ENCODE measurements around the gene CPB2.

CPB2 gene

GRCh38 chr13:46097015-46097414 lies 7.8 kb downstream of the CPB2 start:
- no peak for DNase-seq

DNA sequence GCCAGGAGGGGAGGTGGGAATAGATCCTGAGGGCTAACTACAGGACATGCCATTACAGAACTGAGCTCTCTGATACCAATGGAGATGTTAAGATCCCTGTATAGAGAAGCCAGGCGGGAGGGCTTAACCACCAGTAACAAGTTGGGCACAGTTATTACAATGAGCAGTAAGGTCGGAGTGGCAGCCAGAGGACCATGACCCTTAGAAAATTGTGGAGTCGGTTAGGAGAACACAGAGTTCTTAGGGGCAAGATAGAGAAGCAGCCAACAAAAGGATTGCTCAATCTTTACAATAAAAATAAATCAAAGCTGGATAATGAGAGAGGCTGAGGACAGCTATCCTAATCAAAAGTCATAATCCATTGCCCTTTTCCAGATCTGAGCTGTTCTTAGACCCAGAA lies 10.4 kb downstream of the CPB2 start:
- DNase-seq: no peak

DNA sequence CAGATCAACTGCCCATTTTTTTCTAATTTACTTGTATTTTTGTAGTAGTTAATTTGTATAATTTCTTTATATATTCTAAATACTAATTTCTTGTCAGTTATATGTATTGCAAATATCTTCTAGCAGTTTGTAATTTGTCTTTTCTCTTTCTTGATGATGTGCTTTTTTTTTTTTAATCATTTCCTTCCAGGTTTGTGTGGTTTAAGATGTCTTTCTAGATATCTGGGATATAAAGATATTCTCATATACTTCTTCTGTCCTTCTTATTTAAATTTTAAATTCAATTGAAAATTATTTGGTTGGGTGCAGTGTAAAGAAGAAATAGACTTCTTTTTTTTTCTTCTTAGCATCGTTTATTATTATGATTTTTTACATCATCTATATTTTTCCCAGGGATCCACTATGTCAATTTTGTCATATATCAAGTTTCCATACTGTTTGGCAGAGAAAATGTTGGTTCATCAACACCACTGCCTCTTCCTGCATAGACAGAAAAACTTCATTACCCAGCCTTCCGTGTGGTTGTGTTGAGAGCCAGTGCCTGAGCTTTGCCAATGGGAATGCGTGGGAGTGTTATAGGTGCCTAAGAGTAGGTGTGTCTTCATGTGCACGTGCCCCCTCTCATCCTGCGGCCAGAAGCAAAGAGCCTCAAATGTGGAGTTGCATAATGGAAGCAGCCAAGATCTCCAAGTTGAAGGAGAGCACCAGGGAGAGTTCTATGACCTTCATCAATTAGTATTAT lies 15.8 kb downstream of the CPB2 start:
- no peak for DNase-seq

- DNase-seq: no peak
Measured at GRCh38 chr13:46087481-46087880, 17.4 kb downstream of the CPB2 start.

DNA sequence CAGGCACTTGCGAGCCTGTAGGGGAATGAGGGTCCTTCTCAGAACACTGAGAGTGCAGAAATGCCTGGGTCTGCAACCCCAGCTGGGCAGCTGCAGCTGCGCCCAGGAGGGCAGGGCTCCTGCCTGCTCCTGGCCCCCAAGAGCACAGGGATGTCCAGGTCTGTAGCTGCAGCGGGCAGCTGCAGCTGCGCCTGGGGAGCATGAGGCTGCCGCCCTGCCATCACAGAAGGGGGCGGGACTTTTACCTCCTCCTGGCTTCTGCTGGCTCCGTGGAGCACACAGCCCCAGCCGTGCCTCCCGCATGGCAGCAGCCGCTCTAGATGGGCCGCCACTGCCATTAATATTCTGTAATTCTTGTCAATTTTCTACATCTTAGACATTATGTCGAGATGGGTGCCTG lies 17.8 kb downstream of the CPB2 start:
- no peak for DNase-seq

GRCh38 chr13:46086421-46086922 lies 18.4 kb downstream of the CPB2 start:
- DNase-seq: no peak

- no peak for DNase-seq
Measured at GRCh38 chr13:46085737-46086136, 19.1 kb downstream of the CPB2 start.

GRCh38 chr13:46082324-46082723 lies 22.5 kb downstream of the CPB2 start:
- DNase-seq: no peak

DNA sequence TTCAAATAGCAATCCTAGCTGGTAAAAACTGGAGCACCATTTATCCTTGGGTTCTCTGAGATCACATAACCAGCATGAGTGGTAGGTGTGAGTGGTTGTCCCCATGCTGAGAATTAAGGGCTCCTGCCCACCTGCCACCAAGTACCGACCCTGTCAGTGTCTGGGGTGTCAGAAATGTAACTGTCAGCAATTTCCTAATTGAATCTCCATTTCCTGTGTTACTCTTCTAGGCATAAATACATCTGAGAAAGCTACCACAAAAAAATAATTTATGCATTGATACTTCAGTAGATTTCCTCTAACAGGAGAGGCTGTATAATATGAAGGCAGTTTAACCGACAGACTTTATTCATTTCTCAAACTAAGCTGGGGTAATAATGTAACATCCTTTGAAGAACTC lies 25.1 kb downstream of the CPB2 start:
- DNase-seq: no peak

- no peak for DNase-seq
Measured at GRCh38 chr13:46077265-46077664, 27.6 kb downstream of the CPB2 start.

DNA sequence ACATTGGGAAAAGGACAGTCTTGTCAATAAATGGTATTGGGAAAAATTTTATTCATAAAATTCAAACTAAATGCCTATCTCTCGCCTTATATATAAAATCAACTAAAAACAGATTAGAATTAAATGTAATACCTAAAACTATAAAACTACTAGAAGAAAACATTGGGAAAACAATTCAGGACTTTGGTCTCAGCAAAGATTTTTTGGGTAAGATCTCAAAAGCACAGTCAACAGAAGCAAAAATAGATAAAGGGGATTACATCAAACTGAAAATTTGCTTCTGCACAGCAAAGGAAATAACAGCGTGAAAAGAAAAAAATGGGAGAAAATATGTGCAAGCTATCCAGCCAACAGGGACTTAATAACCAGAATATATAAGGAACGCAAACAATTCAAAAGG lies 28.0 kb downstream of the CPB2 start:
- DNase-seq: no peak

DNA sequence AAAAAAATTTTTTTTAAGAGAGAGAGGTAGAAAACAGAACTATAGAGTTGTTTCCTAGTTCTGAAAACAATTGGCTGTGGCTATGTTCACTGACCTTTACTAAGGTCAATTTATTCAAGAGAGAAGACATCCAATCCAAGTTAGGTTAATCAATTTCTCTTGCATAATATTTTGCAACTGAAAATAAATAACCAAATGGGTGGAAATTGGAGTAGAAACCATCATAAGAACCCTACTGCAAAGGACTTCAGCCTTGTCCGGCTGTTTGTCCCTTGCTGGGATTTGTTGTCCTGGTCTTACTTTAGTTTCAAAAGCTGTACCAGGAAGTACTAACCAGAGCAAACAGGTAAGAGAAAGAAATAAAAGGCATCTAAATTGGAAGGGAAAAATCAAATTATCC lies 29.0 kb downstream of the CPB2 start:
- no peak for DNase-seq

DNA sequence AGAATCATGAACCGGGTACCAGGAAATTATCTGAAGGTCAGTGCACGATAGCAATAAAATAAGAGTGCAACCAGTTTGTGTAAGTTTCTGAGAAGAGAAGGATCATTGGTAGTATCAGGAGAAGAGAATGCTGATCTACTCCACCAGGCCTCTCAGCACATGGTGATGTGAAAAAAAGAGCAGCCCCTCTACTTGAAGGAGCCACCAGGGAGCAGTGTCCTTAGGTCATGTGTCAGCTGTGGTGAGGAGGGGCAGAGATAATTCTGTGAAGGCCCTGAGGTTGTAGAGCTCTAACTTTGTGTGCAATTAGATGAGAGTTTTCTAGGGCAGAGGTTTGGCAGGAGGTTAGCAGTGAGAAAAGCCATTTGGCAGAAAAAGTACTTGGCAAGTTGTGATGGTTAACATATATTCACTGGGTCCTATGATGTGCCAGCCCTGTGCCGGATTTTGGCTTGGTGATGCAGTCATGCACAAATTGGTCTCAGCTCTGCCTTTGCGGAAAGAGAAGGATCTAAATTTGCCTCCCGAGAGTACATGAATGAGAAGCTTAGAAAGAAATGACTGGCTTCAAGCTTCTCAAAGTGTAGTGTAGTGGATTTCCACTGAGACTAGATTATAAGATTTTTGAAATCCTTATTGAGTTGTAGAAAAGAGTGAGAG lies 33.1 kb downstream of the CPB2 start:
- no peak for DNase-seq

DNA sequence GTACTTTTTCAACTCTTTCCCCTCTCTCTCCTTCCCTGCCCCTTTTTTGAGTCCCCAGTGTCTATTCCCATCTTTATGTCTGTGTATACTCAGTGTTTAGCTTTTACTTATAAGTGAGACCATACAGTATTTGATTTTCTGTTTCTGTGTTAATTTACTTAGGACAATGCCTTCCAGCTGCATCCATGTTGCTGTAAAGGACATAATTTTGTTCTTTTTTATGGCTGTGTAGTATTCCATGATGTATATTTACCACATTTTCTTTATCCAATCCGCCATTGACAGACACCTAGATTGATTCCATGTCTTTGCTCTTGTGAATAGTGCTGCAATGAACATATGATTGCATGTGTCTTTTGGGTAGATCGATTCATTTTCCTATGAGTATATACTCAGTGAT lies 41.5 kb downstream of the CPB2 start:
- DNase-seq: no peak

DNA sequence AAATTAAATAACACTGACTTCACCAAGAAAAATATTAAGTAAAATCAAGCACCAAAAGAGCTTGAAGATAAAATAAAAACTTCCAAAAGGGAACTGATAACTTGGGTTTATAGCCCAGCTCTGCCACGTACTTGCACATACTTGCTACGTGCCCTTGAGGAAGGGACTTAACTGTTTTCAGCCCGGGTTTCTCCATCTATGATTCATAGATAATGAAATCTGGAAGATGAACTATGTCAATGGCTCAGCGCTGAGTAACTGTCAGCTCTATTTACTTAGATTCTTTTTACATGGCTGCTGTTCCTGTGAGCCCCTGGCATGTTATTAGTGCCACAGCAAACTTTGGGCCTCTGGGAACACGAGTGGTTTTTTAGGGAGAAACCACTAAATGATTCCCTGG lies 42.6 kb downstream of the CPB2 start:
- no peak for DNase-seq

GRCh38 chr13:46059405-46059804 lies 45.4 kb downstream of the CPB2 start:
- no peak for DNase-seq

GRCh38 chr13:46058268-46058667 lies 46.6 kb downstream of the CPB2 start:
- no peak for DNase-seq

GRCh38 chr13:46057256-46058015 lies 47.4 kb downstream of the CPB2 start:
- DNase-seq: no peak

DNA sequence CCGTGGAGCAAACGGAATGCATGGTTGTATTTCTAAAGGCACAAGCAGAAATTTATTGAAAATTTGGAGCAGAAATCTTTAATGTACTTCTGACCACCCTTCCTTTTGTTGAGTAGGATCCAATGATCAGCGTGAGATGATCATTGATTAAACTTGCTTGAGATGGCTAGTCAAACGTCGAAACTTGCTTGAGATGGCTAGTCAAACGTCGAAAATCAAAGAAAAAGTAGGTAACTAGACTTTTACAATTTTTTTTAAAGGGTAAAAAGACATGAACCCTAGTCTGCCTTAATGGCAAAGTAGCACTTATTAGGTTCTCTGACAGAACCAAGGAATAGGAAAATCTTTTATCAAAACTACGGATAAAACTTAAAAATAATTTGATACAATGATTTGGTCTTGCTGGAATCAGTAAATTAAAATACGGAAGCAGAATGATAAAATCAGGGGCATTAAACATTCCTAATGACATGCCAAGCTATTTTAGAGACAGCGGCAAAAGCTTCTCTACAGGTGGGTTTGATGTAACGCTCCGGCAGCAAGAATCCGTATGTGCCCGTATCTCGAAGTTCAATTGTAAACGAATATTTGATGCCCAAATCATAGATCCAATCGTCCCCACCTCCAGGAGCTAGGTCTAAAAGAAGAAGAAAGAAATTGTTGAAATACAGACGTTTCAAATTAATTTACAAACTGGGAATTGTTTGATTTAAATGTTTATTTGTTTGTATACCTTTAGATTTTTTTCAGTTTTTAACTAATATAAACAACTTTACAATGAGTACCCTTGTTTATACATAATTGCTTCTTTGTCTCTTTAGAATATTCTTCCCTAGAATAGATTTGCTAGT lies 51.4 kb downstream of the CPB2 start:
- no peak for DNase-seq

DNA sequence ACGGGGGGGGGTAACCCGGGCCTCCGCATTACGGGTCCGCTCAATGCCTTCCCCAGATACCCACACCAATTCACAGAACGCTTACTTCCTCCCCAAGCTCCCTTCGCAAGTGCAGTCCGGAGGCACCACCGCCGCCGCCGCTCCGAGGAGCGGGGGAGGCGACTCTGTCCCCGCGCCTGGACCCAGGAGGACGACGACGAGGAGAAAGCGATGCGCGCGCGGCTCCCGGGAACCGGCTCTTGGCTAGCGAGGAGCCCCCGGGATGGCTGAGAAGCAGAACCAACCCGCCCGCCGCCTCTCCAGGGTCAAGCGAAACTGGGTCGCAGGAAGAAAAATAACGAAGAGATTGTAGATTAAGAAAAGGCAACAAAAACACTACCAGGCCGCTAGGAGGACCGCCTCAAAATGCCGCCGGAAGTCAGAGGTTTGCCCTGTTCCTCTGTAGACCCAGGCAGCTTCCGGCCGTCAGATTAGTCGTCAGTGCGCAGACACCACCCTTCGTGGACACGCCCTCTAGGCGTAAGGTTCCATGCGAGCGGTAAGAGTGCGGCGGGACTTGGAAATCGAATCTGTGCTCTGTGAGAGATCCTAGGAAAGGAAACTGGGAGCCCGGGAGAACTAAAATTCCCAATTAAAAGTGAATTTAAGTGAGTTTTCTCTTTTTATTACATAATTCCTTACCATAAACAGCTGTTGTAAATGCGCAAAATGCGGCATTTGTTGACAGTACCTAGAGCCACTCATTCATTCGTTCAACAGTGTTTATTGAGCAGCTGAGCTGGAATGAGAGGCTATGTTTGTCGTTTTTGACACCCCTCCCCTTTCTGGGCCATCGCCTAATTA lies 52.3 kb downstream of the CPB2 start, which contains the start of gene ZC3H13:
TSS of gene ZC3H13 (minus strand) at position 428 of the 843 bp plus-strand sequence. CDS start 7,239 bp downstream, outside the sequence.
- DNase-seq: peak; percentile 51

DNA sequence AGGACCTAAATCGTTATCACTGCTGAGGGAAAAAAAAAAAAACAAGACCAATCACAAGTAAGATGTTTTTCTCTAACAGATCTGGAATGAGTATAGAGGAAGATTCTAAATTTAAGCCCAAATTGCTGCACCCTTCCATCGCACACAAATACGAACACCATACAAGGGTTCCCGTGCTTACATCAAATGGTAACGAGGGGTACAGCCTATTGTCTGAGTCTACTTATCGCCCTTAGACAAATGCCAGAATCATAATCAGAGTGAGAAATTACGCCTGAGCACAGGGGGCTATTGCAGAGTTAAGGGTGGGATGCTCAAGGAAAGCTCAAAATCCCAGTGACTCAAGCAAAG lies 52.9 kb downstream of the CPB2 start:
- no peak for DNase-seq

- no peak for DNase-seq
Measured at GRCh38 chr13:46050771-46051170, 54.1 kb downstream of the CPB2 start.

Data from activated gamma-delta T cell (primary cell).